ENCODE results near the gene ATP10A.

ATP10A gene

DNA sequence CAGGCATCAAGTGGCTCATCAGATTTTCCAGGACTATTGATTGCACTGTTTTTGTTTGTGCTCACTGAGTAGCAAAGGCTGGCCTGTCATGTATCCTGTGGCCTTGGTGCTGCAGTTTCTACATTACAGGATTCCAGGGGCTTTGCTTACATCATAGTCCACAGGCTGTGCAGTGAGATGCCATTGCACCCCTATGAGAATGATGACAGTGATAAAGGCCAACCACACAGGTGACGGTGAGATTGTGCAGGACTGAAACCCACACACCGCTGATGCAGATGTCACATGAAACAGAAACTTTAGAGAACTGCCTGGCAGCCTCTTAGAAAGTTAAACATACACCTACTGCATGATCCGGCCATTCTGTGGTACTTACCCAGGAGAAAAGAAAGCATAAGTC lies 229.3 kb downstream of the ATP10A start:
- DNase-seq, result no peak

DNA sequence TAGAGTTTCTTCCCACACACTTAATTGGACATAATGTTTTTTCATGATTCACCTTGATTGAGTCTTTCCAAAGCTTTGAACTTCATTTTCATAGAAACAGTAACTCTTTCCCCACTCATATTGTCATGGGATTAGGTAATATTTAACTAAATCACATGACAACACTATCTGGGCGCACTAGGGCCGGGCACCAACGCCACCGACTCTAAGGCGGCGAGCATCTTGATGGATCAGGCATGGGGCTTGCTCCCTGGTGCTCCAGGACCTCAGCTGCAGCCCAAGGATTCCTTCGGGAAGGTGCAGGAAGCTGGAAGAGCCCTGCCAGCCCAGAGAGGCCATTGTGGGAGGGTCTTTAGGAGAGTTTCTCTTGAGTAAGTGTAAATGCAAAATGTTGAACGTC lies 231.2 kb downstream of the ATP10A start:
- no peak for DNase-seq

Data from stimulated activated CD4-positive, alpha-beta T cell treated with anti-CD3 and anti-CD28 coated beads, Interleukin-4, amount 100 ng/mL, for 24 hours (primary cell).